Neural progenitor cell (in vitro differentiated cells): ENCODE measurements around the gene MYLK4. TPM values are rescaled to one million over a fixed set of nuclear protein-coding genes. Genes with fewer than 3 reads are reported as not detected.

Experiments
- DNase-seq: peaks from one replicate; pipeline ENCODE4 v3.0.0-alpha.2; 2016; ENCODE audit warnings: low spot score
- H2AFZ ChIP-seq: fragments of 200-600 bp; sonication (generic); replicated peaks from 2 replicates; pipeline ENCODE4 v1.6.1; 2016; ENCODE audit warnings: antibody characterized with exemption
- H3F3A ChIP-seq: fragments of 200-600 bp; sonication (generic); 2 replicates; pipeline ENCODE4 v1.6.1; 2016; ENCODE audit warnings: antibody characterized with exemption, low read depth
- H3K27ac ChIP-seq: fragments of 200-600 bp; sonication (generic); 2 replicates; pipeline ENCODE4 v1.5.1; 2016; ENCODE audit warnings: mild to moderate bottlenecking
- H3K27me3 ChIP-seq: fragments of 200-600 bp; sonication (generic); 2 replicates; pipeline ENCODE4 v1.6.1; 2016; ENCODE audit warnings: mild to moderate bottlenecking, moderate library complexity
- H3K36me3 ChIP-seq: fragments of 200-600 bp; sonication (generic); 2 replicates; pipeline ENCODE4 v1.5.1; 2016
- H3K4me1 ChIP-seq: fragments of 200-600 bp; sonication (generic); 2 replicates; pipeline ENCODE4 v1.6.1; 2016; ENCODE audit warnings: mixed run types
- H3K4me2 ChIP-seq: fragments of 200-600 bp; sonication (generic); 2 replicates; pipeline ENCODE4 v1.6.1; 2016
- H3K4me3 ChIP-seq: fragments of 200-600 bp; sonication (generic); 2 replicates; pipeline ENCODE4 v1.5.1; 2016
- H3K79me2 ChIP-seq: fragments of 200-600 bp; sonication (generic); 2 replicates; pipeline ENCODE4 v1.6.1; 2016; ENCODE audit warnings: low read depth
- H3K9ac ChIP-seq: fragments of 200-600 bp; sonication (generic); 2 replicates; pipeline ENCODE4 v1.6.1; 2016
- H3K9me3 ChIP-seq: fragments of 200-600 bp; sonication (generic); 2 replicates; pipeline ENCODE4 v1.5.1; 2016; ENCODE audit warnings: low read depth
- H4K20me1 ChIP-seq: fragments of 200-600 bp; sonication (generic); 2 replicates; pipeline ENCODE4 v1.6.1; 2016; ENCODE audit warnings: low read depth
- H3K27ac Mint-ChIP-seq: 3 replicates; pipeline ENCODE4 v1.8.0; 2021; ENCODE audit warnings: mixed read lengths
- H3K27me3 Mint-ChIP-seq: 2 replicates; pipeline ENCODE4 v1.8.0; 2022; ENCODE audit warnings: low read depth, mild to moderate bottlenecking, inconsistent platforms, moderate library complexity, mixed read lengths; ENCODE audit not compliant: insufficient read depth
- H3K36me3 Mint-ChIP-seq: 3 replicates; pipeline ENCODE4 v1.8.0; 2021; ENCODE audit warnings: mixed read lengths
- H3K4me1 Mint-ChIP-seq: 3 replicates; pipeline ENCODE4 v1.8.0; 2021; ENCODE audit warnings: mixed read lengths
- H3K4me3 Mint-ChIP-seq: 3 replicates; pipeline ENCODE4 v1.8.0; 2021; ENCODE audit warnings: mild to moderate bottlenecking, moderate library complexity, mixed read lengths
- H3K9me3 Mint-ChIP-seq: 3 replicates; pipeline ENCODE4 v1.8.0; 2020; ENCODE audit warnings: mixed read lengths
- CTCF ChIP-seq: fragments of 200-600 bp; sonication (generic); IDR thresholded peaks from 2 replicates; pipeline ENCODE4 v1.5.1; 2017; ENCODE audit warnings: antibody characterized with exemption, mild to moderate bottlenecking
- EZH2 ChIP-seq: fragments of 200-600 bp; sonication (generic); IDR thresholded peaks from 2 replicates; pipeline ENCODE4 v1.6.1; 2017; ENCODE audit warnings: antibody characterized with exemption, mild to moderate bottlenecking, moderate library complexity
- EZH2phosphoT487 ChIP-seq: fragments of 200-600 bp; sonication (generic); IDR thresholded peaks from 2 replicates; pipeline ENCODE4 v1.6.1; 2017; ENCODE audit warnings: antibody characterized with exemption
- total RNA-seq: library from RNA; depleted of rRNA; stranded (reverse); fragments of >200 nt; gene quantifications from 2 replicates; pipeline ENCODE4 v1.2.3, GENCODE V29; 2015; ENCODE audit warnings: low replicate concordance

Gene MYLK4
- total RNA-seq, 1 donor from 2014 or later = not detected

GRCh38 chr6:2708456-2708855 lies 42.3 kb downstream of the MYLK4 start:
- Histone ChIP-seq H3K4me1 (no peaks in the 10 kb centered on the region), H3K27me3 (no peaks in the 10 kb centered on the region), H2AFZ (no peak overlapping the region), H4K20me1 (no peaks in the 10 kb centered on the region), H3K4me3 (no peak overlapping the region), H3K4me2 (no peak overlapping the region), H3K36me3 (no peaks in the 10 kb centered on the region), H3K9ac (no peak overlapping the region), H3F3A (no peaks in the 10 kb centered on the region), H3K9me3 (no peaks in the 10 kb centered on the region), H3K27ac (no peak overlapping the region), H3K79me2 (no peaks in the 10 kb centered on the region)
- no peak overlapping the region for H3K4me3 Mint-ChIP-seq
- no peak overlapping the region for H3K27ac Mint-ChIP-seq
- peaks cover 15% of the 10 kb centered on the region for H3K9me3 Mint-ChIP-seq
- no peaks in the 10 kb centered on the region for H3K4me1 Mint-ChIP-seq
- no peak for DNase-seq
- no peaks in the 10 kb centered on the region for H3K36me3 Mint-ChIP-seq
- TF ChIP-seq EZH2phosphoT487 (no peak), EZH2 (no peak), CTCF (no peak)
- H3K27me3 Mint-ChIP-seq = peaks cover 3% of the 10 kb centered on the region

- H3K9me3 ChIP-seq = no peaks in the 10 kb centered on the region
- no peak for TF ChIP-seq EZH2
- TF ChIP-seq CTCF = no peak
- TF ChIP-seq EZH2phosphoT487 = no peak
- H3K27me3 Mint-ChIP-seq = peaks cover 2% of the 10 kb centered on the region
- H4K20me1 ChIP-seq = no peaks in the 10 kb centered on the region
- H3K9me3 Mint-ChIP-seq = peaks cover 12% of the 10 kb centered on the region
- no peaks in the 10 kb centered on the region for H3F3A ChIP-seq
- no peaks in the 10 kb centered on the region for H3K36me3 ChIP-seq
- no peak overlapping the region for H3K27ac ChIP-seq
- H3K4me3 ChIP-seq = no peak overlapping the region
- H2AFZ ChIP-seq = no peak overlapping the region
- no peak overlapping the region for H3K9ac ChIP-seq
- H3K4me1 Mint-ChIP-seq = no peaks in the 10 kb centered on the region
- no peak for DNase-seq
- no peak overlapping the region for H3K27ac Mint-ChIP-seq
- H3K79me2 ChIP-seq = no peaks in the 10 kb centered on the region
- no peak overlapping the region for H3K4me3 Mint-ChIP-seq
- no peaks in the 10 kb centered on the region for H3K4me1 ChIP-seq
- H3K4me2 ChIP-seq = no peak overlapping the region
- H3K27me3 ChIP-seq = no peaks in the 10 kb centered on the region
- H3K36me3 Mint-ChIP-seq = no peaks in the 10 kb centered on the region
Measured at GRCh38 chr6:2706558-2706957, 44.2 kb downstream of the MYLK4 start.

- H3K4me3 ChIP-seq = no peak overlapping the region
- Mint-ChIP-seq H3K4me1 (no peaks in the 10 kb centered on the region), H3K9me3 (peaks cover 5% of the 10 kb centered on the region), H3K27me3 (peaks cover 2% of the 10 kb centered on the region), H3K36me3 (no peaks in the 10 kb centered on the region), H3K4me3 (no peak overlapping the region), H3K27ac (no peak overlapping the region)
- no peaks in the 10 kb centered on the region for H4K20me1 ChIP-seq
- H3F3A ChIP-seq = no peaks in the 10 kb centered on the region
- no peaks in the 10 kb centered on the region for H3K9me3 ChIP-seq
- no peak overlapping the region for H2AFZ ChIP-seq
- H3K27me3 ChIP-seq = no peaks in the 10 kb centered on the region
- no peak overlapping the region for H3K9ac ChIP-seq
- no peaks in the 10 kb centered on the region for H3K36me3 ChIP-seq
- no peak overlapping the region for H3K4me2 ChIP-seq
- H3K4me1 ChIP-seq = no peaks in the 10 kb centered on the region
- no peaks in the 10 kb centered on the region for H3K79me2 ChIP-seq
- H3K27ac ChIP-seq = no peak overlapping the region
- DNase-seq = no peak
- TF ChIP-seq EZH2 (no peak), EZH2phosphoT487 (no peak), CTCF (no peak)
Measured at GRCh38 chr6:2705256-2705655, 45.5 kb downstream of the MYLK4 start.

GRCh38 chr6:2697291-2697690 lies 53.4 kb downstream of the MYLK4 start:
- H3K27me3 ChIP-seq = no peaks in the 10 kb centered on the region
- no peak for DNase-seq
- Mint-ChIP-seq H3K4me3 (no peak overlapping the region), H3K27ac (no peak overlapping the region), H3K4me1 (peaks cover 5% of the 10 kb centered on the region), H3K27me3 (no peaks in the 10 kb centered on the region), H3K36me3 (no peaks in the 10 kb centered on the region), H3K9me3 (no peaks in the 10 kb centered on the region)
- H2AFZ ChIP-seq = no peak overlapping the region
- H4K20me1 ChIP-seq = no peaks in the 10 kb centered on the region
- peak; percentile 15 for TF ChIP-seq CTCF
- TF ChIP-seq EZH2phosphoT487 = no peak
- H3F3A ChIP-seq = no peaks in the 10 kb centered on the region
- H3K9ac ChIP-seq = no peak overlapping the region
- H3K27ac ChIP-seq = no peak overlapping the region
- no peak overlapping the region for H3K4me2 ChIP-seq
- no peaks in the 10 kb centered on the region for H3K4me1 ChIP-seq
- no peak overlapping the region for H3K4me3 ChIP-seq
- H3K9me3 ChIP-seq = no peaks in the 10 kb centered on the region
- H3K36me3 ChIP-seq = no peaks in the 10 kb centered on the region
- H3K79me2 ChIP-seq = no peaks in the 10 kb centered on the region
